Activated effector memory CD4-positive, alpha-beta T cell treated with Interleukin-2 at 50 U/mL for 16 hours (primary cell): ENCODE measurements around the gene DHDH.
"Not testable (repeated sequence)": the region's sequence is repeated elsewhere in the genome, so short reads cannot be mapped to it uniquely, and the experiment has no call there.

Source experiments
- DNase-seq: peaks from one replicate; pipeline ENCODE4 v3.0.0-alpha.2; 2020

Gene DHDH

GRCh38 chr19:48918801-48919247 lies 14.7 kb upstream of the DHDH start:
- DNase-seq: no peak

- DNase-seq: not testable (repeated sequence)
Measured at GRCh38 chr19:48919271-48919670, 14.2 kb upstream of the DHDH start.

- no peak for DNase-seq
Measured at GRCh38 chr19:48920949-48921348, 12.6 kb upstream of the DHDH start.

- no peak for DNase-seq
Measured at GRCh38 chr19:48921721-48922500, 11.6 kb upstream of the DHDH start.

- DNase-seq: no peak
Measured at GRCh38 chr19:48922548-48923490, 10.7 kb upstream of the DHDH start.

- no peak for DNase-seq
Measured at GRCh38 chr19:48925240-48925843, 8.2 kb upstream of the DHDH start.

- DNase-seq: not testable (repeated sequence)
Measured at GRCh38 chr19:48925890-48926289, 7.6 kb upstream of the DHDH start.

- no peak for DNase-seq
Measured at GRCh38 chr19:48926909-48927308, 6.6 kb upstream of the DHDH start.

GRCh38 chr19:48927692-48928091 lies 5.8 kb upstream of the DHDH start:
- DNase-seq: not testable (repeated sequence)

GRCh38 chr19:48928164-48929025 lies 5.1 kb upstream of the DHDH start:
- no peak for DNase-seq

- DNase-seq: no peak
Measured at GRCh38 chr19:48934837-48935236, 1.3 kb downstream of the DHDH start.

GRCh38 chr19:48935864-48936263 lies 2.4 kb downstream of the DHDH start:
- no peak for DNase-seq

GRCh38 chr19:48938256-48938655 lies 4.8 kb downstream of the DHDH start:
- no peak for DNase-seq

- no peak for DNase-seq
Measured at GRCh38 chr19:48940902-48941301, 7.4 kb downstream of the DHDH start.

- DNase-seq: no peak
Measured at GRCh38 chr19:48943081-48943480, 9.6 kb downstream of the DHDH start.

- DNase-seq: no peak
Measured at GRCh38 chr19:48945415-48945814, 11.9 kb downstream of the DHDH start.

- no peak for DNase-seq
Measured at GRCh38 chr19:48945817-48946216, 12.3 kb downstream of the DHDH start.

GRCh38 chr19:48946463-48947257 lies 13.2 kb downstream of the DHDH start:
- DNase-seq: no peak

- no peak for DNase-seq
Measured at GRCh38 chr19:48947258-48947542, 13.7 kb downstream of the DHDH start.

GRCh38 chr19:48950159-48950558 lies 16.7 kb downstream of the DHDH start:
- no peak for DNase-seq

GRCh38 chr19:48950830-48951519 lies 17.5 kb downstream of the DHDH start:
- no peak for DNase-seq
